Pancreas (tissue), 10 donors: ENCODE results near the gene FBXW4. TPM values are rescaled to one million over a fixed set of nuclear protein-coding genes. Genes with fewer than 3 reads are reported as not detected.
A peak's percentile ranks its signal among the peaks of the same experiment; 100 is the strongest.

Source experiments
- ATAC-seq, 4 donors: fragments of 200-7000 bp; cut with Tn5 transposase; one replicate each; pipeline versions ENCODE4 v1.8.0 to v1.9.1; 2020; ENCODE audit warnings: mild to moderate bottlenecking in 4 of 4, moderate library complexity in 4 of 4
- DNase-seq, 6 donors: peaks; one replicate each; pipeline ENCODE4 v3.0.0-alpha.2; 2020
- FAIRE-seq: peaks from 2 replicates; lab custom pipeline; 2012; peaks lifted over from hg19 to GRCh38; lab: Jason Lieb, UNC
- H3K27ac ChIP-seq, 4 donors: fragments of 200-600 bp; sonication (generic); 1 replicate in 3 of 4; 2 replicates in 1 of 4; pipeline versions ENCODE4 v1.5.0 to v1.8.0; 2020
- H3K27me3 ChIP-seq, 4 donors: fragments of 200-600 bp; one replicate each; pipeline ENCODE4 v1.8.0; 2021
- H3K36me3 ChIP-seq, 3 donors: fragments of 200-600 bp; sonication (generic) in 1 of 3; one replicate each; pipeline versions ENCODE4 v1.5.0 to v1.8.0; 2020 to 2021
- H3K4me1 ChIP-seq, 3 donors: fragments of 200-600 bp; one replicate each; pipeline ENCODE4 v1.8.0; 2021
- H3K4me3 ChIP-seq, 4 donors: fragments of 200-600 bp; sonication (generic) in 2 of 4; one replicate each; pipeline versions ENCODE4 v1.5.0 to v1.8.0; 2020 to 2021
- H3K9me3 ChIP-seq, 4 donors: fragments of 200-600 bp; one replicate each; pipeline ENCODE4 v1.8.0; 2021
- CTCF ChIP-seq, 4 donors: fragments of 200-600 bp; sonication (generic) in 3 of 4; IDR thresholded peaks; one replicate each; pipeline versions ENCODE4 v1.5.0 to v1.8.0; 2021; ENCODE audit warnings: antibody characterized with exemption in 4 of 4
- whole genome bisulfite sequencing, 2 donors: extraction: QIAGEN DNeasy Blood & Tissue Kit; methylation state at CpG; one replicate each; pipeline ENCODE4 v1.1.7; 2013; 5-methylcytosine and 5-hydroxymethylcytosine counted together
- intact Hi-C, 3 donors: fragments of 100-400 bp; cut with DNase I; formaldehyde crosslinking; loops; one replicate each; pipeline versions ENCODE4 v1.11.1 to v1.14.2; 2022
- polyA plus RNA-seq, 2 donors: library from polyadenylated mRNA; stranded (reverse); fragments of 200-250 nt; gene quantifications; one replicate each; pipeline ENCODE4 v1.2.3, GENCODE V29; 2013
- total RNA-seq, 6 donors: library from RNA; stranded (reverse); fragmentation: NEBNext Ultra II Directional in 4 of 6; extraction: Animal tissue kit (Norgen Biotek cat#: 25700) in 4 of 6; gene quantifications; one replicate each; pipeline versions ENCODE4 v1.2.1 to v1.2.4, GENCODE V29; 2021 to 2023
- donor health status: healthy with polysubstance abuse.
- donor health status: DM: no; HTN: no; CAD: no; lungs with moderate emphysema.
- donor health status: DM: no; HTN: no; CAD: no.
- donor health status: control.
- donor health status: control.
- donor health status: Bipolar disorder and iron deficiency.
- donor health status: DM: yes; HTN: yes; CAD: no.
- donor health status: DM: no; HTN: no; CAD: no.
- donor health status: DM: no; HTN: no; CAD: no.
- donor health status: DM: yes; HTN: yes; CAD: no.

Gene FBXW4
- total and polyA plus RNA-seq, 8 donors, result 32.3 to 49.4 (median 40.0) TPM

GRCh38 chr10:101617824-101618568 lies 77.0 kb downstream of the FBXW4 start:
- H3K36me3 ChIP-seq, result peaks cover 0 to 4% (median 0%) of the 10 kb centered on the region in 3 donors
- WGBS, 2 donors, result 88 to 89% methylated on average over 4 of the region's 4 CpGs
- no peaks in the 10 kb centered on the region for H3K4me1 ChIP-seq
- intact Hi-C loops, result loop anchor here in 1 of 3 donors (10.0 kb wide), 1 partner anchor 157 kb away; the partner anchor contains the start of gene FGF8
- ATAC-seq, result no peak
- no peak overlapping the region for H3K27ac ChIP-seq
- H3K9me3 ChIP-seq, result no peaks in the 10 kb centered on the region
- DNase-seq, result no peak
- no peak for FAIRE-seq
- H3K4me3 ChIP-seq, result no peak overlapping the region
- TF ChIP-seq CTCF (IDR thresholded peaks at IDR 0.05), result no peak
- no peaks in the 10 kb centered on the region for H3K27me3 ChIP-seq

- DNase-seq (no peak), FAIRE-seq (no peak), ATAC-seq (no peak)
- TF ChIP-seq CTCF (IDR thresholded peaks at IDR 0.05), result no peak
- WGBS, 2 donors, result 91 to 92% methylated on average over 8 of the region's 8 CpGs
- intact Hi-C loops, result loop anchor here in 1 of 3 donors (10.0 kb wide), 1 partner anchor 158 kb away; the partner anchor contains the start of gene FGF8
- Histone ChIP-seq H3K4me3 (no peak overlapping the region), H3K27me3 (no peaks in the 10 kb centered on the region), H3K9me3 (no peaks in the 10 kb centered on the region), H3K36me3 (peaks cover 0 to 5% (median 0%) of the 10 kb centered on the region in 3 donors), H3K4me1 (no peaks in the 10 kb centered on the region), H3K27ac (no peak overlapping the region)
Observed at GRCh38 chr10:101617102-101617823, 77.7 kb downstream of the FBXW4 start.

- ATAC-seq (peak in 2 of 4 donors; percentile 15 to 48), FAIRE-seq (no peak), DNase-seq (no peak)
- intact Hi-C loops, result loop anchor here in 1 of 3 donors (10.0 kb wide), 1 partner anchor 158 kb away; the partner anchor contains the start of gene FGF8
- no peak for TF ChIP-seq CTCF (IDR thresholded peaks at IDR 0.05)
- Histone ChIP-seq H3K27me3 (no peaks in the 10 kb centered on the region), H3K36me3 (peaks cover 0 to 12% (median 0%) of the 10 kb centered on the region in 3 donors), H3K27ac (no peak overlapping the region), H3K9me3 (no peaks in the 10 kb centered on the region), H3K4me3 (no peak overlapping the region), H3K4me1 (no peaks in the 10 kb centered on the region)
- 70 to 75% methylated on average over 9 of the region's 9 CpGs for WGBS, 2 donors
Observed at GRCh38 chr10:101616415-101617101, 78.4 kb downstream of the FBXW4 start.

- no peak overlapping the region for H3K27ac ChIP-seq
- no peak for FAIRE-seq
- DNase-seq, result no peak
- no peaks in the 10 kb centered on the region for H3K27me3 ChIP-seq
- no peak for ATAC-seq
- H3K4me1 ChIP-seq, result no peaks in the 10 kb centered on the region
- H3K36me3 ChIP-seq, result peaks cover 0 to 19% (median 8%) of the 10 kb centered on the region in 3 donors
- H3K4me3 ChIP-seq, result no peak overlapping the region
- intact Hi-C loops, result loop anchor here in 1 of 3 donors (10.0 kb wide), 1 partner anchor 159 kb away; the partner anchor contains the start of gene FGF8
- no peaks in the 10 kb centered on the region for H3K9me3 ChIP-seq
- 91 to 94% methylated on average over 5 of the region's 5 CpGs for WGBS, 2 donors
- no peak for TF ChIP-seq CTCF (IDR thresholded peaks at IDR 0.05)
Observed at GRCh38 chr10:101615525-101616116, 79.3 kb downstream of the FBXW4 start.
